GM18870 (cell line): ENCODE data around the gene NPLOC4.

Source experiments
- ATAC-seq: cut with Tn5 transposase; IDR thresholded peaks from one replicate; pipeline ENCODE4 v1.9.1; 2021; ENCODE audit warnings: moderate library complexity; ENCODE audit not compliant: unreplicated experiment

Gene NPLOC4

DNA sequence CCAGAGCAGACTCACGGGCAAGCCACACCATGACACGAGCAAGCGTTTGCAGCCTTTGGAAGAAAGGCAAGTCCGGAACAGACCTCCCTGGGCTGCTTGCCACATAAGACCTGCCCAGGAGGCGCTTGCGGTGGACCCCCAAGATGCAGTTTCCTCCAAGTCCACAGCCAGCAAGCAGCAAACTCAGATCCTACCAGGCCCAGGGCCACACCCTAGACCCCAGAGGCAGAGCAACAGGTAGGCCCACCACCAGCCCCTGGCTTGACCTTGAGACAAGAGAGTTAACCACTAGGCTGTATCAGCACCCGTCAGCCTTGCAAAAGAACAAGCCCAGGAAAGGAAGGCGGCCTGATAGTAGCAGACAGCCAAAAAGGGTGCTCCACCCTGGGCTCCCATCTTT is 87.1 kb downstream of the NPLOC4 start:
- ATAC-seq = no peak

DNA sequence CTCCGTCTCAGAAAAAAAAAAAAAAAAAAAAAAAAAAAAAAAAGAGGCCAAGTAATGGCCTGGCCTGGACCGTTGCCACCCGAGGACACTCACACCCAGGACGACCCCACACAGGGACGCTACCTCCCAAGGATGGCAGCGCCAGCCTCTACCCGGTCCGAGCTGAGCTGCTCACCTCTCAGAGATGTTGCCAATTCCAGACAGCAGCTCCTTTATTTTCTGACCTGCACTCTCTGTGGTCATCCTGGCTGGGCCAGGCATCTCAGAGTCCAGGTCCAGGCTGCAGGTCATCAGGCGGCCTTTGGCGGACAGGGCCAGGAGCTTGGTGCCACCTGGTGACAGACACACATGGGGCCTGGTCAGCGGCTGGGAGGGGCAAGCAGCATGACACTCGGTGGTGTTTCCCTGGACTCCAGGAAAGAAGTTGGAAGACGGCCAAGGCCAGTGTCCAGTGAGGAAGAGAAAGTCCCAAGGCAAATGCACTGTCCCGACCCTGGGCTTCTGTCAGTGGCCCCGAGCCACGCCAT is 87.8 kb downstream of the NPLOC4 start:
- no peak for ATAC-seq

DNA sequence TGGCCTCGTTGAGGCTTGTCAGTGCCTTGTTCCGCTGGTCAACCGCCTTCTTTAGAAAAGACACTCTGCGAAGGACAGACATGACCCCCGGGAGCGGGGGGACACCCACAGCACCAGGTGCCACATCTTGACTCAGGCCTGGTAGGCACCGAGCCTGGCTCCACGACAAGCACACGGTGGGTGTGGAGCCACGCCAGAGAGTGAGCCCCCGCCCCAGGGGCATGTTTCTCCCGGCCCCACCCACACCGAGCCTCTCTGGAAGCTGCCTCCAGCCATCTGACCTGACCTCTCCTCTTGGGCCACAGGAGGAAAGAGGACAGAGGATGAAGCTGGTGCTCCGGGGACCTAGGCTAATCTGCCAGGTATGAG is 89.3 kb downstream of the NPLOC4 start:
- ATAC-seq = no peak

DNA sequence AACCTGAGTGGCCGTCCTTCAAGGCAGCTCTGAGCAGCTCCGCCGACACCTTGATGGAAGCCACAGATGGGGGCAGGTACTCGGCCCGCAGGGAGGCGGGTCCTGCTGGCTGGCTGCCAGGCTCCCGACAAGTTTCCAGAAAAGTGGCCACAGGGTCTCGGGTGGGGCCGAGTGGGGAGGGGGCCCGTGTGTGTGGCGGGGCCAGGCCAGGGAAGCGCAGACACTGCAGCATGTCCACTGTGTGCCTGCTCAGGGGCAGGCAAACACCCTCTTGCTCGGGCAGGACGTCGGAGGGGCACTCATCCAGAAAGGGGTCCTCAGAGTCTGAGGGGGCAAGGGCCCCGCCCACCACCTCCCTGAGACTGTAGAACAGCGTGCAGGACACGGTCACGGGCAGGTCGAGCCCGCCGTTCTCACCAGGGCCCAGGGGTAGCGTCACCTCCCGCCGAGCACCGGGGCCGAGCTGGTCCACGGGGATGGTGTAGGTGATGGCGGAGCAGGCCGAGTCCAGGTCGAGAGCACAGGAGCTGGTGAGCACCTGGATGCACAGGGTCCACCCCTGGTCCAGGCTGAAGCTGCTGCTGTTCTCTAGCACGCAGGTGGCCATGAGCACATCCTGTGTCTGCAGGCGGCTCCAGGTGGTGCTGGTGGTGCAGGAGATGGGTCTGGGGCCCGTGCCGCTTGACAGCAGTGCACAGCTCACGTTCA is 89.9 kb downstream of the NPLOC4 start:
- no peak for ATAC-seq

DNA sequence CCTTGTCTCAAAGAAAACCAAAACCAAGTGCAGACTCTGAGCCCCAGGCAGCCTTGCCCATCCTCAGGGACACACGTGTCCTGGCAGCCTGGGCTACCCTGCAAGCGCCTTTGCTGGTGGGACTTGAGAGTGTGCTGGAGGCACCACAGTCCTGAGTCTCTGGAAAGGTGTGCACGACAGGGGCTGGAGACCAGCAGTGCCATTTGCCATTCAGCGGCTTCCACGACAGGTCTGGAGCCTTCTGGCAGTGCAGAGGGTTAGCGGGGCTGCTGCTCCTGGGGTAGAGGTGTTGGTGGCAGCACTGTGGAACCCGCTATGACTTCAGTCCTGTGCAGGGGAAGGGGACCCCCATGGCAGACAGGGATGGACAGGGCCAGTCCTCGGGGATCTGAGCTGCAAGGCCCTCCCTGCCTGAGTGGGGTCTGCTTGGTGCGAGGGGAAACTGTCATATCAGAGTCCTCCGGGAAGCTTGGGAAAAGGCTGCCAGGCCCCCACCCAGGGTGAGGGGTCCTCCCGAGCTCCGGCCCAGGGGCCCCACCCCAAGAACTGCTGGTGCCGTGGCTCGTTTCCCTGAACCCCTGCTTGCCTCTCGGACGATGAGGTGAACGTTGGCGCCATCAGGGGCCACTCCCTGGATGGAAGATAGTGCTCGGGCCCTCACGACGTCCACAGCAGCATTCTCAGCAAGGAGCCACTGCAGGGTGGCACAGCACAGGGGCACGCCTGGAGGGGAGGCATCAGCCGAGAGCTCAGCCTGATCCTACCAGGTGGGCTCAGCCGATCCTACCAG is 91.6 kb downstream of the NPLOC4 start:
- ATAC-seq = no peak

DNA sequence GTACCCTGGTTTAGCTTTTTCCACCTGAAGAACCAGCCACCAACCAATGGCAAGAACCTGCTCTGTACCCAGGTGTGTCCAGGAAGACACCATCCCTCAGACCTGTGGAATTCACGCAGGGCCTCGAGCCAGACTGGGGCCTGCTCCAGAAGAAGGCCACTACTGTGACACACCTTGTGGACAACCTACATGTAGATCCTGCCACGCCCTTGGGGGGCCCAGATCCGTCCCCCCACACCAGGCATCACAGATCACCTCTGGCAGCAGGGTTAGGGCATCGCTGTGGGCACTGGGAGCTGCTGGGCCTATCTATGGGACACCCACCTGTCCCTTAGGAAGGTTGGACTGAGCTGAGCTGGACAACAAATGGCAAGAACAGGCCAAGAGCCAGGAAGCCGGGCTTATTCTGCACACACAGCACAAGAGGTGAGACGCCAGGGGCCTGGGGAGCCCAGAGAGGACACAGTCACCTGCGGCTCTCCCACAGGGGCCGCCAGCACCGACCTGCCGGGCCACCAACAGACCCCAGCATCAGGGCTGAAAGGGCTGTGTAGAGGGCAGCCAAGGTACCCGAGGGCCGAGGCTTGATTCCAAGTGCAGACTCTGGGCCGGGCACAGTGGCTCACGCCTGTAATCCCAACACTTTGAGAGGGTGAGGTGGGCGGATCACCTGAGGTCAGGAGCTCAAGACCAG is 92.5 kb downstream of the NPLOC4 start:
- ATAC-seq = no peak

DNA sequence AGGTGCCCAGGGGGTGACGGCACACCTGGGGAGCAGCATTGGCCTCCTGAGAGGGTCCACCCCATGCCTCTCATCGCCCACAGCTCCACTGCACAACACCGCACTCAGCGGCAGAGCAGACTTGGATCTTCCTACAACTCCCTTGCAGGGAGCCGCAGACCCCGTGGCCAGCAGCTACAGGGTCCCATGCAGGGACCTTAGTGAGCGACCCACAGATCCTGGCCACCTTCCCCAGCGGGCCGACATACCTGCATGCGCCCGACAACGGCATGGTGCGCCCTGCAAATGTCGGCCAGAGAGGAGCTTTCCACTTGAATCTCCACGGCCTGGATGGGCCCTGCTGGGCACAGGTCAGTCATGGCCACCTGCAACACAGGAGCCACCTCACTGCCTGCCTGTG is 93.2 kb downstream of the NPLOC4 start:
- no peak for ATAC-seq

DNA sequence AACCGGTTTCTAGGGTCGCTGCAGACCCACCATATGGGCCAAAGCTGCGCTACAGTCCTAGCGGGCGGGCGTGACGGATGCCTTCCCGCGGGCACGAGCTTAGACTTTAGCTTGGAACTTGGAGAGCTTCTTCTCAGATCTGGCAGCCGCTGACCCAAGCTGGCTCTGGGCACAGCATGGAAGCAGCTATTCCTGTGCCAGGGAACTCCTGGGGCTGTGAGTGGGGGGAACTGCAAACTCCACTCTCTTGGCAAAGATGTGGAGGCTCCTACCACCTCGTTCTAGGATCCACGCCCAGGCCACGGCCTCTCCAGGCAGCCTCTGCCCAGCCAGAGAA is 93.6 kb downstream of the NPLOC4 start:
- no peak for ATAC-seq

DNA sequence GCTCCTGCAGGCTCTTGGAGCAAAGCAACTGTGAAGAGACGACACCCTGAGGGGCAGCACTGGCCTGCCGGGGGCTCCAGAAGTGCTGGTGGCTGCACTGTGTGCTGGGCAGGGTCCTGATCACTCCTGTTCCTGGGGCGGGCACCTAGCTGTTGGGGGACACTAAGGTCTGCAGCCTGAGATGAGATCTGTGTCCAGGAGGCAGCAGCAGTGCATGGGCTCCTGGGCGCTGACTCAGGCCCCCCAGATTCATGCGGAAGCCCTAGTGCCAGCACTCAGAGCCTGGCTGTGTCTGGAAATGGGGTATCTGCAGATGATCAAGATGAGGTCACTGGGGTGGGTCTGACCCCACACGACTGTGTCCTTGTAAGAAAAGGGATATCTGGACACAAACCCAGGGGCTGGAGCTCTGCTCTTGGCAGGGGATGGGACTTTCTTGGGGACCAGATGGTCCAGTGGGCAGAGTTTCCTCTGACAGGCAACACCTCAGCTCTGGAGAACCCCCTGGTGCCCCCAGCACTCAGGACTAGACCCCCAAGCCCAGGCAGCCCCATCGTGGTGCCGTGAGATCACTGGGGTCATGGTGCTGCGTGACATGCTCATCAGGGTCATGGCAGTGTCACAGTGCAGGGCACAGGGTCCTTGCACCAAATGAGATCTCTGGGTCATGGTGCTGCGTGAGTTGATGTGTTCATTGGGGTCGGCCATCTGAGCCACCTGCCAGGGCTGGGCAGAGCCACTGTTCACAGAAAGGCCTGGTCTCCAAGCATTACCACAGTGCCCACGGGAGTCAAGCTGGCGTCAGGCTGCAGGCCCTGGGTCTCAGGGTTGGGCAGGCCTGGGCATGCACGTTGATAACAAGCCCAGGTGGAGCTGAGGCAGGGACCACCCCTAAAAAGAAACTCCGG is 94.2 kb downstream of the NPLOC4 start:
- ATAC-seq = no peak

DNA sequence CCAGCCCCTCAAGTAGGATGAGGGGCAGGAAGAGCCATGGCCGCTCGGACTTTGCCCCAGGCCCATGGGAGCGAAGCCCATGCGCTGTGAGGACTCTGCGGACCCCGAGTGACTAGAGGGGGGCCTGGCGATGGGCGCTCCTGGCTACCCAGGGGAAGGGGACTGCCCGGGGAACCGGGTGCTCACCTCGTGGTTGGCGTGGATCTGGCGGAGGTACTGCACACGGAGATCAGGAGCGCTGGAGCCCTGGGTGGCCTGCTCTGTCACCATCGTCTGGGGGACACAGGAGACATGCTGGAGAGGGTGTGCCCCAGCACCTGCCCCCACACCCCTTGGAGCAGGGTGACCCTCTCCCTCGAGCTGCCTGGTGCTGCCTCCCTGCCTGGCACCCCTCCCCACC is 95.8 kb downstream of the NPLOC4 start:
- no peak for ATAC-seq

DNA sequence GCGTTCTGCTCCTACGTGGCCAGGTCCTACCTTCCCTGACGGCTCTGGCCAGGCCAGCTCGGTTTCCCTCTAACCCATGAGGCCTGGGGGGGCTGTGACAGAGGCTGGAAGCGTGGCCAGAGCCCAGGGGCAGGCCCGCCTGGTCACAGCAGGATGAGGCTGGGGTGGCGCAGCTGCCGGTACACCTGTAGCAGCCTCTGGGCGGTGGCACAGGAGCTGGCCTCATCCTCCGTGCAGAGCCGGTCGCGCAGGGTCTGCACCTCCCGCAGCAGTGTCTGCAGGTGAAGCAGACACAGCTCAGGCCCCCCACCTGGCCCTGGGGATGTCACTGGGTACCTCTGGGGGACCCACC is 96.3 kb downstream of the NPLOC4 start:
- no peak for ATAC-seq

DNA sequence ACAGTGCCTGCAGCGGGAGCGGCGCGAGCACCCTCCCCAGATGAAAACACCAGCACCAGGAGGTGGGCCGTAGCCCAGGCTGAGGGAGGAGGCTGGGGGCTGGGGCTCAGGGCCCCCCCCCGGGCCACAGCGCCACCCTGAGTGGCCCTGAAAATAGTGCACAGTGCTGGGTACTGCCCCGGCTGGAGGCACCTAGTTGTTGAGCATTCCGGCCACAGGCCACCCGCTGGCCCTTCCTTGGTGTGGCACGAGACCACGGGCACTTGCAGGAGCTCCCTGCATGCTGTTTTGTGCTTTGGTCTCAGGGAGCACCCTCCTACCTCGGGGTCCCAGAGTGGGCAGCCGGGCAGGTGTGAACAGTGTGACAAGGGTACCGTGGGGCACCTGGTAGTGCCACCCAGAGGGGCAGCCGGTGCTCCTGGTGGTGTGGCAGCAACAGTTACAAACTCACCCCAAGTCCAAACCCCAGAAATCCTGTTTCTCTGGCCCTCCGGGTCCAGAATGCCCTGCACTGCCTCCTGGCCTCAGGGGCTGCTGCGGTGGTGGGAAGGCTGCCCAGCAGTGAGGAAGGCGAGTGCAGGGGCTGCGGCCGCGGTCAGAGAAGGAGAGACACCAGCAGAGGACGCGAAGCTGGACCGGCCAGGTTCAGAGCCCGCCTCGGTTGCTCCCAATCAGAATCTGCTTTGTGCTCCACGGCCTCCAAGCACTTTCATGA is 96.8 kb downstream of the NPLOC4 start:
- ATAC-seq = no peak

DNA sequence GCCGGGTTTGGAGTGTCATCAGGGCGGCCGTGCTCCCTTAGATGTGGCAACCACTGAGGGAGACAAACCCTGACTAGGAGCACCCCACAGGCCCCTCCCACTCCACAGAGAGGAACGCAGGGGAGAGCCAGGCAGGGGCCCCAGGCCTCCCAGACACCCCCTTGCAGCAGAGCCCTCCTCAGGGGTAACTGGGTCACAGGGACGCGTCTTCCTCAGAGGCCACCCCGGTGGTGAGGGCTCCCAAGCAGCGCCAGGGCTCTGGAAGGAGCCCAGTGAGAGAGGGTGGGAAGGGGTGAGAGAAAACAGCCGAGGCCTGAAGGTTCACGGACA is 97.4 kb downstream of the NPLOC4 start:
- ATAC-seq = no peak

DNA sequence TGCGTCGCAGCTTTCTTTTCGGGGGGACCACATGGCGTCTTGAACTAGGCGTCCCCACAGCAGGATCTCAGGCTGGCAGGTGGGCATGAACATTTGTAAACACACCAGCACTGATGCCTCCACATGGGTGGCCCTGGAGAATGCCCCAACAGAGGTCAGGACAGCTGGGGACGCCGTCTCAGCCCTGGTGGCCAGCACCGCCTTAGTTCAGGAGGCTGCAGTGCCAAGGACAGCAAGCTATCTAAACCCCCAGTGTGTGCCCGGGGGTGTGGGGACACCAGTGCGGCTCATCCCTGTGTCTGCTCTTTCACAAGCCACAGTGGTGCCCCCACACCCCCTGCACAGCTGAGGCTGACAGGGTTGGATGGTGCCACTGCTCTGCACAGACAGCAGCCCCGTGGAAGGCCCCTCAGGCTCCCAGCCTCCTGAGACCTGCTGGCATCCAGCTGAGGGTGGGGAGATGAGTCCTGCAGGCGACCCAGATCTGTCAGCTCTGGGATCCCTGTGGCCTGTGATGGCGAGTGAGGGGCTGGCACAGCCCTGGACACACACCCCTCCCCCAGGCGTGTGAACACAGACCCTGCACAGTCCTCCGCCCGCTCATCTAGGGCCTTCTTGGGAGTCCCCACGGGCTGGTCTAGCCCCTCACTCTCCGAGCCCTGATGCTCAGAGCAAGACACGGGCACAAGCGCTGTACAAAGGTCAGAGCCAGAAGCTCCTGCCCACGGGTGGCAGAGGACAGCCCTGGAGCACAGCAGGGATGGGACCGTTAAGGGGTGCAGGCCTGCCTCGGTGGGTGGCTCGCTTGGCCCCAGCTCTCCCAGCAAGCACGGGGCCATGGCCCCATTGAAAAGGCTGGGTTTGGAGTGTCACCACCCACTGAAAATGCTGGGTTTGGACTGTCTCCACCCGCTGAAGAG is 98.0 kb downstream of the NPLOC4 start:
- ATAC-seq = no peak

DNA sequence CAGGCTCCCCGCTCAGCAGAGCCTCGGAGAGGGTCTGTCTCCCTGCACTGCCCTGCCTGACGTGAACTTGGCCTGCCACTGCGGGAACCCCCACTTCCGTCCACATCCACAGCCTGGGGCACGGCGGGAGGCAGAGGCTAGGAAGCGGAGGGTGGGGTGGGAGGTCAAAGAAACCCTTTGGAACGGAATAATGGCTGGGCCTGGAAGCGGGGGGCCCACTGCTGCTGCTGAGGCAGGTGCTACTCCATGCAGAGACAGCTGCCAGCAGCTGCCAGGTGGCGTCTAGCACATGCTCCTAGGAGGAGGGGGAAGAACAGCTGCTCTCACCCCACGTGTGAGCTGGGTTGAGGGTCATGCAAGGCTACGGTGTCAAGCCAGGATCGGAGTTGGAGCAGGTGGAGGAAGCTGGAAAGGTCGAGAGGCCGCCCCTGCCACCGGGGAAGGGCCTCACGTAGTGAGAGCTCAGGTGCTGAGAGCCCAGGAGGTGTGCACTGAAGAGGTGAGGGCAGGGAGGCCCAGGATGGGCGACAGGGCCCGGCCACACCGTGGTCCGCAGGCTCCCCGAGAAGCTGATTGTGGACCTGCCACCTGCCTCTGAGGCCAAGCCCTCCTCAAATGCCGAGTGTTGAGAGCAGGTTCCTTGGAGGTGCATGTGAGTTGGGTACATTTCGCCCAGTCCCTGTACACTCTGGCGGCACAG is 98.9 kb downstream of the NPLOC4 start:
- no peak for ATAC-seq

DNA sequence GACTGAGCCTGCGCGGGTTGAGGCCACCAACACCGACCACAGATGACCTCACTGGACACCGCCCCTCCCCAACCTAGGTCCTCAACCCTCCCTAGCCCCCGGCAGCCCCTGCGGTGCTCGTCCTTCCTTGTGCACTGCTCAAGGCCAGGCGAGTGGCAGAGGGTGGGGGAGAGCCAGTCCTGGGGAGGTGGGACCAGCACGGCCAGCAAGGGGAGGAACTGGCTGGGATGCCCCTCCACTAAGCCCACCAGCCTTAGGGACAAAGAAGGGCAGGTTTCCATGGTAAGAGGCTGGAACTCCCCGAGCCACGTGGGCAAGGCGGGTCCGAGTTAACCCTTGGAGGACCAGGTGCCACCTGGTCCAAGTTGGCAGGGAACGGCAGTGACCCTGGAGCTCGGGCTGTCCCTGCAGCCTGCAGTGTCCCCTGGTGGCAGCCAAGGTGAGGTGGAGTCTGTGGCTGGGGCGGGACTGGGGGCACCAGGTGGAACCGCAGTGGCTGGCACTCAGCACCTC is 99.5 kb downstream of the NPLOC4 start:
- no peak for ATAC-seq

DNA sequence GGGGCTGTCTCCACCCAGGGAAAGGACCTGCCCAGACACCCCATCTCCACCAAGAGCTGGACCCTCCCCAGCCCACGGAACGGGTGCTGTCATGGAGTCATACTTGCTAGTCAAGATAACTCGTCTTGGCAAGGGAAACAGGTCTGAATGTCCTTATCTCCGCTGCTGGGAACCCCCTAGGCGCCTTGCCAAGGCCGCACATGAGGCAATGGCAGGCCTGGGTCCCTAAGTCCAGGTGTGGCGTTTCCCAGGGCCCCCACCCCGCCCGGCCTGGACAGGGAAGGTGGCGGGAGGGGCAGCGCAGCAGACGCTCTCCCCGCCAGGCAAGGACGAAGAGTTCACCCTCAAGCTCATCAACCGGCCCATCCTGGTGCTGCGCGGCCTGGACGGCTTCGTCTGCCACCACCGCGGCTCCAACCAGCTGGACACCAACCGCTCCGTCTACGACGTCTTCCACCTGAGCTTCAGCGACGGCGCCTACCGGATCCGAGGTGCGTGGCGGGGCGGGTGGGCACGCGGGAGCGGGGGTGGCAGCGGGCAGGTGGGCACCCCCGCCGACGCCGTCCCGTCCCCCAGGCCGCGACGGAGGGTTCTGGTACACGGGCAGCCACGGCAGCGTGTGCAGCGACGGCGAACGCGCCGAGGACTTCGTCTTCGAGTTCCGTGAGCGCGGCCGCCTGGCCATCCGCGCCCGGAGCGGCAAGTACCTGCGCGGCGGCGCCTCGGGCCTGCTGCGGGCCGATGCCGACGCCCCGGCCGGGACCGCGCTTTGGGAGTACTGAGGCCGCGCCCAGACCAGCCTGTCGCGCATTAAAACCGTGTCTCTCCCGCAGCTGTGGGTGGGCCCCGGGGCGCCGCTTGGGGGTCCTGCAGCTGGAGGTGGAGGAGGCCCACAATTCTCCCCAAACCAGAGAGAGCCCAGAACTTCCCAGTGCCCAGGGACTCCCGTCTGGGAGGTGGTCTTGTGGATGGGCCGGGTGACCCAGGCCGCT is 100.3 kb downstream of the NPLOC4 start:
- ATAC-seq = no peak
